HUES48 (cell line): Measurements from ENCODE around the gene CPED1.

Source experiments
- H3K27ac ChIP-seq: one replicate; pipeline ENCODE4 v1.7.0; 2013; ENCODE audit warnings: low read depth, low read length, inconsistent platforms
- H3K27me3 ChIP-seq: 2 replicates; pipeline ENCODE4 v1.6.1; 2013; ENCODE audit warnings: mild to moderate bottlenecking, low read length; ENCODE audit not compliant: control insufficient read depth, insufficient read depth
- H3K36me3 ChIP-seq: 2 replicates; pipeline ENCODE4 v1.6.1; 2013; ENCODE audit warnings: low read length; ENCODE audit not compliant: control insufficient read depth, insufficient read depth
- H3K4me1 ChIP-seq: 2 replicates; pipeline ENCODE4 v1.6.1; 2013; ENCODE audit warnings: mild to moderate bottlenecking, low read length; ENCODE audit not compliant: control insufficient read depth, insufficient read depth
- H3K4me3 ChIP-seq: 2 replicates; pipeline ENCODE4 v1.5.1; 2013; ENCODE audit warnings: mild to moderate bottlenecking, low read depth, low read length
- H3K9ac ChIP-seq: 2 replicates; pipeline ENCODE4 v1.6.1; 2013; ENCODE audit warnings: mild to moderate bottlenecking, low read depth, low read length, moderate library complexity
- H3K9me3 ChIP-seq: 2 replicates; pipeline ENCODE4 v1.6.1; 2013; ENCODE audit warnings: low read length; ENCODE audit not compliant: control insufficient read depth, insufficient read depth

The CPED1 gene

DNA sequence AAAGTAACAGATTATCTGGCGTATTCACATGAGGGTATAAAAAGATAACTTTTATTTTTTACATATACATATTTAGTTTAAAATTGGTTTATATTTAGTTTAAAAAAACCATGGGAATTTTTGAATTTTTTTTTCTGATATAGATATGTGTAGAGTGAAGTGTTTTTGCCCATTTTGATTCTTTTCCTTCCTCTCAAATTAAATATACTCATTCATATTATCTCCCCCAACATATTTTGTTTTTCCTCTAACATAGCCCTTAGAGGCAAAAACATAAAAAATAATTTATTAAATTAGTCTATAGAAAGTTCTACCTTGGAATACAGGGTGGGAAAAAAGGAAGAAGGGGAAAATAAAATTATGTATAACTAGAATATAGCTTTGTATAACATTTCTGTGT lies 137.7 kb downstream of the CPED1 start:
- Histone ChIP-seq H3K36me3 (no peaks in the 10 kb centered on the region), H3K27ac (no peak overlapping the region)

DNA sequence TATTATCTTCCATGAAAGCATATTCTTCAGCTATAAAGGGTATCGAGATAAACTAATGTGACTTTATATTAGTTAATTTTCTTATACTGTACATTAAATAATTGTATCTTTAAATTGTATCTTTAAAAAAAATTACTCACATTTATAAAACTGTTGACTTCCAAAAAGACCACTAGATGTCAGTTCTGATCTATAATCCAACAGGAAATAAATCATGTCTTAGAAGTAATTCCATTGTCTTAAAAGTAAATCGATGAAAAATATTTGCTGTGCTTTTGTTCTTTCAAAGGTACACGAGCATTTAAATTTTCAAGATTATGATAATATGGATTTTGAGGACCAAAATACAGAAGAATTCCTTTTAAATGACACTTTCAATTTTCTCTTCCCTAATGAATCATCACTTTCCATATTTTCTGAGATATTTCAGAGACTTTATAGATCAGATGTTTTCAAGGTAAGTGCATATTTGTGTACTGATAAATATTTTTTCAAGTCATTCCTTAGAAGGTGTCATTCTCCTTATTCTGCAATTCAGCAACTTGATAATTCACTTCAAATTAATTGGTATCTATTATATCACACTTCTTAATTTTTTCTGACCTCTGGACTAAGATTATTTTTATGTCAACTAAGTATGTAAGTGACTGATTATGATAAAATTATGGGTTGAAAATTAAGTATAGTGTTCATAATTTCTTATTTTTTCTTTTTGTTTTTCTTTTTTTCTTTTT lies 138.5 kb downstream of the CPED1 start:
- Histone ChIP-seq H3K27me3 (no peaks in the 10 kb centered on the region), H3K9ac (no peak overlapping the region), H3K4me1 (0 out of 2 replicates have a peak, but pooled peaks cover 5% of the 10 kb centered on the region), H3K27ac (no peak overlapping the region), H3K4me3 (no peak overlapping the region), H3K9me3 (no peaks in the 10 kb centered on the region), H3K36me3 (no peaks in the 10 kb centered on the region)

More for the DNA sequence above, 137.7 kb downstream of the CPED1 start:
- H3K27me3 ChIP-seq = no peaks in the 10 kb centered on the region
- no peaks in the 10 kb centered on the region for H3K9me3 ChIP-seq
- 0 out of 2 replicates have a peak, but pooled peaks cover 5% of the 10 kb centered on the region for H3K4me1 ChIP-seq
- H3K4me3 ChIP-seq = no peak overlapping the region
- H3K9ac ChIP-seq = no peak overlapping the region

DNA sequence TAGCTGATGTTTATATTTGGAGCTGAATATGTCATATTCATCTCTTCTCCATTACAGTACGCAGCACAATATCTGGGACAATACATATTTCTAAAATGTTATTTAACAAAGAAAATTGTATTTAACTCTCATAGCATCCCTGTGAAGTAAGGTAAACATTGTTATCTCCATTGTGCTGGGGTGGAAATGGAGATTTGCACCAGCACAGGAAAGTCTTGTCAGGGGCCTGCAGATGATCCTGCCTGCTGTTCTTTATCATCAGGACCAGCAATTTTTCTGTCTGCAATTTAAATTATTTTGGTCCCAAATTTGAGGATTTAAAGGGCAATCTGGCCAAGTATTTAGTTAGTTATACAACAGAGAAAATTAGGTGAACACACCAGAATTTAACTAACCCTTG lies 144.4 kb downstream of the CPED1 start:
- no peak overlapping the region for H3K4me3 ChIP-seq
- H3K27me3 ChIP-seq = no peaks in the 10 kb centered on the region
- H3K36me3 ChIP-seq = no peaks in the 10 kb centered on the region
- H3K9ac ChIP-seq = no peak overlapping the region
- no peaks in the 10 kb centered on the region for H3K9me3 ChIP-seq
- no peaks in the 10 kb centered on the region for H3K4me1 ChIP-seq
- no peak overlapping the region for H3K27ac ChIP-seq

DNA sequence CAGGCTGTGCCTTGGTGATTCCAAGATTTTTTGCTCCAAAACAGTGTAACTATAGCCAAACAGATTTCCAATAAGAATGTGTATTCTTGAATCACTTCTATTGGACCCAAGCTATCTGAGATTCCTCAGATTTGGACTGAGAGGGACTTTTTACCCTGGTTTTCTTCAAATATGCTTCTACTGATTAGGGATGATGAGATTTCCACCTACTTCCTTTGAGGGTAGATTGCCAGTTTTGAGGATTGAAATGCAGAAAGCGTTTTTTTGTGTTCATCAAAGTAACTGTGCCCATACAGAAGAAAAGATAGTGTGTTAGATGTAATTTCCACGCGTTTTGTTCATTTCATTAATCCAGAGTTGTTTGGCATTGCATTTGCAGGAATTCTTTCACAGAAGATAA lies 144.9 kb downstream of the CPED1 start:
- Histone ChIP-seq H3K27me3 (no peaks in the 10 kb centered on the region), H3K27ac (no peak overlapping the region), H3K4me1 (no peaks in the 10 kb centered on the region), H3K4me3 (no peak overlapping the region), H3K36me3 (no peaks in the 10 kb centered on the region), H3K9ac (no peak overlapping the region), H3K9me3 (no peaks in the 10 kb centered on the region)

DNA sequence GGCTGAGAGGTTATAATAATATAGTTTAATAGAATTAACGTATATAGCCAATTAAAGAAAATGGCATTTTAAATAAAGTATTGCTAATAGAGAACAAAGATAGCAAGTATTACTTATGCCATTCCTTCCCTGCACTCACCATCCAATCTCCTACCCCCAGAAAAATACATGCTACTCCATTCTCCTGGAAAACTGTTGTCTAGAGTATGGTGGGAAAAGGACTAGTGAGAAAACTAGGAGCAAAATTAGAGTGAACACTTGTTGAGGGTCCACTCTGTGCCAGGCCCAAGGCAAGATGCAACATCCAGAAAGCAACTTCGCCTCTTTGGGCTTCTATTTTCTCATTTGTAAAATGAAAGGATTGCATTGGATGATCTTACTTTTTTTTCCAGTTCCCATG lies 149.1 kb downstream of the CPED1 start:
- H3K9me3 ChIP-seq = no peaks in the 10 kb centered on the region
- H3K27ac ChIP-seq = no peak overlapping the region
- H3K9ac ChIP-seq = no peak overlapping the region
- H3K4me3 ChIP-seq = no peak overlapping the region
- H3K27me3 ChIP-seq = no peaks in the 10 kb centered on the region
- H3K4me1 ChIP-seq = no peaks in the 10 kb centered on the region
- H3K36me3 ChIP-seq = no peaks in the 10 kb centered on the region

DNA sequence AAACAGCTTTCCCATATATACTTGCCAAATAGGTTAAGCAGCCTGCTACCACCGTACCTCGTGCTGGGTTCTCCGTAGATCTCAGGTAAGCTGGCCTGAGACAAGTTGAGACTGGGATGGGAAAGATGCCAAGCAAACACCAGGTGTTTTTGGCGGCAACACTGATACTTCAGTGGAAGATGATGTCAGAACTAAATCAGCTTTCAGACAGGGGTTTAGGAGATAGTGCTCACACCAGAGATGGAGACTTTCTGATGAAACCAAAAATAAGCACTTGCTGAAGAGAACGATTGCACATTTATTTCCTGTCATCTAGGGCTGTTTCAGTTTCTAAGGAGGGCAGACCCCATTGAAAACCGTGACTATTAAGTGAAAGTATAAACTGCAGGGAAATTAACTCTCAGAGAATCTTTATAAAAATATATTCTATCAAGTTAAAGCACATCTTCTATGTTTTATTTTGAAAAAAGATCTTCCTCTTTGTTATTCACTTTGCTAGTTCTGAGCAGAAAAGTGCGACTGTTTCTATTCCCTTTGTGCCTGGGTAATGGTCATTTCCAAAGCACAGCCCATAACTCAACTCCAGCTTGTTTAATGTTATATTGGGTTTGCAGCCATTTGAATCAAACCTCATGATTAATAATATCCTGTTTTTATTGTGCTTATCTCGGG lies 149.9 kb downstream of the CPED1 start:
- Histone ChIP-seq H3K4me3 (no peak overlapping the region), H3K27me3 (no peaks in the 10 kb centered on the region), H3K4me1 (no peaks in the 10 kb centered on the region), H3K27ac (no peak overlapping the region), H3K9me3 (no peaks in the 10 kb centered on the region), H3K9ac (no peak overlapping the region), H3K36me3 (no peaks in the 10 kb centered on the region)

DNA sequence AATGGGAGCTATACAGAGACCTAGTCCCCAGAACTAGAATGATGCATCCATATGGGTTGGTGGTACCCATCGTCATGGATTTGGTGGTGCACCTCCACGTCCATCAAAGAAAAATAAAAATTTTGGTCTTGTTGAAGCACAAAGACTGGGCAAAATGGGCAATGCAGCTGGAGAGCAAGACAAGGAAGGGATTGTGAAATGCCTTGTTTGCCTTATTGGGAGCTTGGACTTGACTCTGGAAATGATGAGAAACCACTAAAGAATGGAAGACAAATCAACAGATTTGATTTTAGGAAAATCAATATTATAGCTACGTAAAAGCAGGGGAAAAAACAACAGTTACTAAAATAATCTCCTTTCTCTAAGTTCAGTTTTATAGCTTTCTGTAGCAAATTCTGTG lies 150.9 kb downstream of the CPED1 start:
- Histone ChIP-seq H3K9ac (no peak overlapping the region), H3K4me1 (no peaks in the 10 kb centered on the region), H3K4me3 (no peak overlapping the region), H3K27ac (no peak overlapping the region), H3K9me3 (no peaks in the 10 kb centered on the region), H3K36me3 (no peaks in the 10 kb centered on the region), H3K27me3 (no peaks in the 10 kb centered on the region)

DNA sequence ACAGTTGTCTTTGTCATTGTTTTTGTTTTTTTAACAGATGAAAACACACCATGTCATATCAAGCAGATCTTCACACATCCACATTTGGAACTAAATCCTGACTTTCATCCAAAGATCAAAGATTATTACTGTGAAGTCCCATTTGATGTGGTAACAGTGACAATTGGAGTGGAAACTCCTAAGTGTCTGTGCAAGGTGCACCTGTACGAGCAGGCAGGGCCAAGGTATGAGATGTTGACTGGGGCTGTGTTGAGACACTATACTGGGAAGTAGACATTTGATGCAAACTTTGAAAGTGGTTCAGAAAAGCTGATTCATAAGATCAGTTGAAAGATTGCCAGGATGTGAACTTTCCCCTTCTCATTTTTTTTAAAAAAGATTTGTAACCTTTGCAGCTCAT lies 152.3 kb downstream of the CPED1 start:
- no peak overlapping the region for H3K27ac ChIP-seq
- no peak overlapping the region for H3K4me3 ChIP-seq
- H3K36me3 ChIP-seq = no peaks in the 10 kb centered on the region
- H3K9me3 ChIP-seq = no peaks in the 10 kb centered on the region
- no peaks in the 10 kb centered on the region for H3K4me1 ChIP-seq
- no peak overlapping the region for H3K9ac ChIP-seq
- H3K27me3 ChIP-seq = no peaks in the 10 kb centered on the region

DNA sequence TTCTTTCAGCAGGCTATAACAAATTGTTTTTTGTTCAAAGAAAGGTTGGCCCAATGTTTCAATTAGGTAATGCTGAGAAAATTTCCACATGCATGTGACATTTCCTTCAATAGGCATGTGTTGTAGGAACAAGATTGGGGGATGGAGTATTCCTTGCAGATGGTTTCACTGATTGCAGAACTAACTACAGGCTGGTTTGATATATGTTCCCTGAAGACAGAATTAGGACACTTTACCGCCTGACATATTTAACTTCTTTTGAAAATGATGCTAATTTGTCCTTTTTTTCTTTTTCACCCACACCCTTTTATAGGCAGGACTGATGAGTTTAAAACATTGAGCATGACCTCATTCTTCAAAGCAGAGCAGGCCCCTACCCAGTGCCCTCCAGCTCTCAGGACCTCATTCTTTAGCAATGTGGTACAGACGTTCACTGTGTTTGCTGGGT lies 163.3 kb downstream of the CPED1 start:
- no peaks in the 10 kb centered on the region for H3K36me3 ChIP-seq
- H3K27me3 ChIP-seq = no peaks in the 10 kb centered on the region
- H3K4me1 ChIP-seq = no peaks in the 10 kb centered on the region
- H3K27ac ChIP-seq = no peak overlapping the region
- no peaks in the 10 kb centered on the region for H3K9me3 ChIP-seq
- H3K9ac ChIP-seq = no peak overlapping the region
- H3K4me3 ChIP-seq = no peak overlapping the region

DNA sequence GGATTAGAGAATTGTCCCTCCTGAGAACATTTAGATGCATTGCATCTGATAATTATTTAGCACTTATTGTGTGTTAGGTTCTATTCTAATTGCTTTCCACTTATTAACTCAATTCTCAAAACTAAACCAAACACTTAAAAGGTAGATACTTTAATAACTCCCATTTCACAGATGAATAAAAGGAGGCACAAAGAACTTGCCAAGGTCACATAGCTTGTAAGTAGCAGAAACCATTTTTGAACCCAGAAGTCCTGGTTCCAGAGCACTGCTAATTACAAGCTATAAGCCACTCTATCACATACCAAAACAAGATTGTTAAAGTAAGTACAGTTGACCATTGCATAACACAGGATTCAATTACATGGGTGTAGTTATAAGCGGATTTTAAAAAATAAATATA lies 164.9 kb downstream of the CPED1 start:
- Histone ChIP-seq H3K9me3 (no peaks in the 10 kb centered on the region), H3K9ac (no peak overlapping the region), H3K27me3 (no peaks in the 10 kb centered on the region), H3K27ac (no peak overlapping the region), H3K4me1 (no peaks in the 10 kb centered on the region), H3K36me3 (no peaks in the 10 kb centered on the region), H3K4me3 (no peak overlapping the region)

DNA sequence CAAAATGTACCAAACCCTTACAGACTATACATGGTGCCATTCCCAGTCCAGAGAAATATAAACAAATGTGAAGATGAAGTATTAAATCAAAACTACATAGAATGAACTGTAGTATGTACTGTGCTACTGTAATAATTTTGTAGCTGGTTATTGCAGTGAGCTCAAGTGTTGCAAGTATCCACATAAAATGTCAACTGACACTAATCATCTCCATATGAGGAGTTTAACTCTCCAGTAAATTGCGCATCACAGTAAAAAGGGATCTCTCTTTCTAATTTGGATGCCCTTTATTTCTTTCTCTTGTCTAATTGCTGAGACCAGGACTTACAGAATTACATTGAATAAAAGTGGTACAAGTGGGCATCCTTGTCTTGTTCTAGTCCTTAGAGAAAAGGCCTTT lies 165.5 kb downstream of the CPED1 start:
- H3K27me3 ChIP-seq = no peaks in the 10 kb centered on the region
- H3K4me1 ChIP-seq = no peaks in the 10 kb centered on the region
- H3K27ac ChIP-seq = no peak overlapping the region
- H3K4me3 ChIP-seq = no peak overlapping the region
- no peak overlapping the region for H3K9ac ChIP-seq
- no peaks in the 10 kb centered on the region for H3K9me3 ChIP-seq
- H3K36me3 ChIP-seq = no peaks in the 10 kb centered on the region
